Liver (tissue), 3 donors: Measurements from ENCODE around the gene ZGRF1.

ENCODE experiments used
- CTCF ChIP-seq: fragments of 150-350 bp; IDR thresholded peaks from 2 replicates; pipeline ENCODE4 v1.5.1; 2017; ENCODE audit warnings: improper control_type of control experiment, low read depth, low read length; ENCODE audit not compliant: missing input control
- GABPA ChIP-seq, 2 donors: IDR thresholded peaks in 1 of 2; conservative IDR thresholded peaks in 1 of 2; 2 replicates each; pipeline ENCODE4 v1.6.1; 2016; ENCODE audit warnings: antibody characterized with exemption in 2 of 2, mild to moderate bottlenecking in 1 of 2, moderate library complexity in 1 of 2
- JUND ChIP-seq, 2 donors: IDR thresholded peaks; 2 replicates each; pipeline ENCODE4 v1.6.1; 2016; ENCODE audit warnings: antibody characterized with exemption in 2 of 2
- NR2F2 ChIP-seq: IDR thresholded peaks from 2 replicates; pipeline ENCODE4 v1.6.1; 2016; ENCODE audit warnings: antibody characterized with exemption
- YY1 ChIP-seq: IDR thresholded peaks from 2 replicates; pipeline ENCODE4 v1.6.1; 2016; ENCODE audit warnings: antibody characterized with exemption, mild to moderate bottlenecking
- donor health status: healthy.
- donor health status: healthy.

GRCh38 chr4:112531146-112531545 is 105.6 kb downstream of the ZGRF1 start:
- TF ChIP-seq CTCF (no peak), JUND (IDR thresholded peaks at IDR 0.05) (no peak), GABPA (IDR thresholded peaks at IDR 0.05 in 1 of 2, conservative IDR thresholded peaks at IDR 0.05 in 1 of 2) (no peak), YY1 (no peak), NR2F2 (no peak)
